ENCODE measurements around the gene SCN4B. TPM values are rescaled to one million over a fixed set of nuclear protein-coding genes. Genes with fewer than 3 reads are reported as not detected.

The SCN4B gene
- polyA plus RNA-seq, 3 donors, result 1.1 to 1.6 (median 1.2) TPM

DNA sequence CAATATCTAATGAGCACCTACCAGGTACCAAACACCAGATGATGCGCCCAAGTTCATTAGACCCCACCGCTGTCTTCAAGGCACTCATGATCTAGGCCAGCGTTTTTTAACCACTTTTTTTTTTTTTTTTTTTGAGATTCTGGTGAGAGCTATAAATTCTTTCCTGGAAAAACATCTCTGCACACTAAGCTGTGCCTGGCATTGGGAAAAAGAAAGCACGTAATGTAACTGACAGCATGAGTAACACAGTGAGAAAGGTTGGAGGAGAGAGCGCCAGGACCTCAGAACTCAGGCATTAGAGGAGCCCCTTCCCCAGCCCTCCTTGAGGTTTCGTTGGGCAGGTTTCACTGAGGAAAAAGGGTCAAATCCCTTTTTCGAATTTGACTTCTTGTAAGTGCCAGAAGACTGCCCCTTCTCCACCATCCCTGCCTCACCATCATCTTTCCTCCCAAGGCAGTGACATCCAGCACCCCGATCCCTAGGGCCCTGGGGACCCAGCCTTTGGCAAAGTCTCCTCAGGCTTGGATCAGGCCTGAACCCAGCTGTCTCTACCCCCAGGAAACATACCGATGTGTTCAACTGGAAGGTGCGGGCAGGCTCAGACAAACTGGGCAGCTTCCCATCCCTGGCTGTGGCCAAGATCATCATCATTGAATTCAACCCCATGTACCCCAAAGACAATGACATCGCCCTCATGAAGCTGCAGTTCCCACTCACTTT, 39.8 kb downstream of the SCN4B start:
- DNase-seq (ENCODE audit: extremely low read depth in 1 of 11, low read depth in 9 of 11, low spot score in 4 of 11), result no peak

DNA sequence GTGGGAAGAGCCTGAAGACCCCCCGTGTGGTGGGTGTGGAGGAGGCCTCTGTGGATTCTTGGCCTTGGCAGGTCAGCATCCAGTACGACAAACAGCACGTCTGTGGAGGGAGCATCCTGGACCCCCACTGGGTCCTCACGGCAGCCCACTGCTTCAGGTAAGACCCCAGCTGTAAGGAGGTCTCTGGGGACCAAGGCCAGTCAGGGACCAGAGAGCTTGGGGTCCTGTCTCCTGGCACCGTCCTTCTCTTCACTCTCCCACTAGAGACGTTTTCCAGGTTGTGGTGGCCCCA, 40.9 kb downstream of the SCN4B start:
- no peak for DNase-seq (ENCODE audit: extremely low read depth in 1 of 11, low read depth in 9 of 11, low spot score in 4 of 11)

DNA sequence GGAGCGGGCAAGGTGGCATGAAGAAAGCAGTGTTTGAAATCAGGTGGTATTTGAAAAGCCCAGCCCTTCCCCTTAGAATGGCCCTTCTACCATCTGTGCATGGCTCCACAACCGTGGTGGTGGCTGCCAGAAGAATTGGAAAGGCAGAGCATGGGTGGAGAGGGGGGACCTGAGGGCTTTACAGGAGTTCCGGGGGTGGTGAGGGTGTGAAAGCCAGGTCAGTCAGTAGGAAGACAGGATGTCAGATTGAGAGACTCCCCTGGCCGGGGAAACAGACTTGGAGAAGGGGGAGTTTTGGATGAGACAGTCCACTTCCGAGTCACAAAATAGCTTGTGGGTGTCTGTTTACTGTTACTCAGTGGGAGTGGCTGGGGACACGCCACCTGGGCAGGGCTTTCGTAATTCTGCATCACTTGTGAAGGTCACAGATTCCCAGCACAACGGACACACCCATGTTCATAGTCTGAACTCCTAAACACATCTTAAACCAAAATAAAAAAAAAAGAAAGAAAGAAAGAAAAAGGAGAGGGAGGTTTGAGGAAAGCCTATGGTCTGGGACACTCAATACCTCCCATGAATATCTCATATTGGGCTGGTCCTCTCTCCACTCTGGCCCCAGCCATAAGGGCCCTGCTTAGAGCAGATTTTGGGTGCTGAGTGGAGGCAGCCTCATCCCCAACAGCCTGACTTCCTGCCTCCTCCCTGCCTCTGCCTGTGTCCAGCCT, 41.4 kb downstream of the SCN4B start:
- no peak for DNase-seq (ENCODE audit: extremely low read depth in 1 of 11, low read depth in 9 of 11, low spot score in 4 of 11)

DNA sequence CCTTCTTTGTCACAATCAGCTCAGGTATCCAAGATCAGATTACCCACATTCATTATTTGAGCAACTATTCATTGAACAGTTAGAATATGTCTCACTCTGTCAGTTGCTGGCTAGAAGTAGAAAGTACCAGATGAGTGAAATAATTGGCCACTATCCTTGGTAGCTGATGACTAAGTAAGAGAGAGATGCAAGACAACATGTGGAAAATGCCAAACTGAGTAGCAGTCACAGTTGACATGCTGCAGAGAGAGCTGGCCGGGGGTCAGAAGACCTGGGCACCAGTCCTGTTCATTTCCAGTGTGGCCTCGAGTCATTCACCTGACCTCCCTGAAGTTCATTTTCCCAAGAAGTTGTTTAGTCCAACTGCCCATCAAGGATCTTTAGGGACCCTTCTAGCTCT, 43.4 kb downstream of the SCN4B start:
- no peak for DNase-seq (ENCODE audit: extremely low read depth in 1 of 11, low read depth in 9 of 11, low spot score in 4 of 11)

DNA sequence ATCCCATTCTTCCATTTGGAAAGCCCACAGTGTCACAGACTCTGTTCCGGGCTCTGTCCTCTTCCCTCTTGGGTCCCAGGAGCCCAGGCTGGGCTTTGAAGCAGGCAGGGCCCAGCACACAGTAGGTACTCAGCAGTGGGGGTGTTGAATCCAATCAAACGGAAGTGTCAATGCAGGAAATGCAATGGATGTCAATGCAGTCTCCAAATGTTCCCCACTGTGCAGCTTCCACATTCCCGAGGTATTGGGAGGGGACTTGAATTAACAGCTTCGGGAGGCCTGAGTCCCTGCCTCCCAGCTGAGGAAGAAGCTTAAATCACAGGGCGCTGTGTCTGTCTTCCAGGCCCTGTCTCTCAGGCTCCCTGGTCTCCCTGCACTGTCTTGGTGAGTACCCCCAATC, 44.1 kb downstream of the SCN4B start:
- no peak for DNase-seq (ENCODE audit: extremely low read depth in 1 of 11, low read depth in 9 of 11, low spot score in 4 of 11)

DNA sequence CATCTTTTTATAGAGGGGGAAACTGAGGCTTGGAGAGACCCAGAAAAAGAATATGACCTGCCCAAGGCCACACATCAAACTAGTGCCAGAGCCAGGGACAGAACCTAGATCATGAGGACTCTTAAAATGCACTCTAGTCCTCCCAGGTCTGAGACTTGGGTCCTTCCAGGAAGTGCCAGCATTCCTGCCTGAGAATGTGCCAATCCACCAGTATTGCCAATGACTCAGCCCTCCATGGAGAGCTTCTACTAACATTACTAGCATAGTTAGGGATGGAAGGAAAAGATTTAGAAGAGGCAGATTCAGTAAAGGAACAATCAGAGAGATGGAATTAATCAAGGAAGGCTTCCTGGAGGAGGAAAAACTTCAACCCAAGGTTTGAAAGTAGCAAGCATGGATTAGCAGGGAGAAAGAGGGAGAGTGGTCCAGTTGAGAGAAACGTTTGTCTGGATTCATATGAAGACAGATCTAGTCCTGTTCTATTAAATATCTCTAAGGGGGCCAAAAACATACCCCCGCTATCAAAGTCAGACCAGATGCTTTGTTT, 45.8 kb downstream of the SCN4B start:
- no peak for DNase-seq (ENCODE audit: extremely low read depth in 1 of 11, low read depth in 9 of 11, low spot score in 4 of 11)

DNA sequence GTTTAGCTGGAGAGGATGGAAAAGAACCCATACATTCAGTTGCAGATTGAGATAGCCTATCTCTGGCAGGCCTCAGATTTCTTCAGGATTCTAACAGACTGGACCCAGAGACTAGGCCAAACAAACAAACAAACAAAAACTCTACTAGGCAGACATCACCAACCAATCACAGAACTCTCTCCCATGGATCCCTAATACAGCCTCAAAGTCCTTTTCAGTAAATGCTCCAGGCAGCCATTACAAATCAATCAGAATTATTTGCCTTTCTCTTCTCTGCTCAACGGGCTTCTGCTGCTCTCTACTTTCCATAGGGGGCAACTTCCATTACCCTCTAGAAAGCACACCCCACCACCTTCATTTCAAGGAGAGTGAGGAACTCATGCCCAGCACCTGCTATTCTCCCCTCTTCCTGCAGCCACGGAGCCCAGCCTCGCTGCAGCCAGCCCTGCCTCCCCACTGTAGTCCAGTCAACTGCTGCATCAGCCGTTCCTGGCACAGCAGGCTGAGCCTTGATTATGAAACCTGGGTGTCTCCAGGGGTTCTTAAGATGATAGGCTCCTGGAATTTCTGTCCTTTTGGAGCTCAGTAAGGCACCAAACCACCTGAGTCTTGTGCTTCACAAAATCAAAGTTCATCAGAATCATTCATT, 46.8 kb downstream of the SCN4B start:
- DNase-seq (ENCODE audit: extremely low read depth in 1 of 11, low read depth in 9 of 11, low spot score in 4 of 11), result no peak

DNA sequence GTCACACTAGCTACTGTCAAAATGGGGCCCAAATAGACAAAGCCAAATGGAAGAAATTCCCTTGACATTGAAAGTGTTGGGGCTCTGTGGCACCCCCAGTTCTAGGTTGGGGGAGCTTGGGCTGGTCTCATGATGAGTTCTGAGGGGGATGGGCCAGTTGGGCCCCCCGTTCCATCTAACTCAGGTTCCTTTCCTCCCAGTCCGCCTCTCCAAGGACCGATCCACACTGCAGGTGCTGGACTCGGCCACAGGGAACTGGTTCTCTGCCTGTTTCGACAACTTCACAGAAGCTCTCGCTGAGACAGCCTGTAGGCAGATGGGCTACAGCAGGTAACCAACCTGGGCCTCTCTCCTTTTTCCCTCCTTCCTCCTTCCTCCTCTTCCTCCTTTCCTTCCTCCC, 48.1 kb downstream of the SCN4B start:
- no peak for DNase-seq (ENCODE audit: extremely low read depth in 1 of 11, low read depth in 9 of 11, low spot score in 4 of 11)

DNA sequence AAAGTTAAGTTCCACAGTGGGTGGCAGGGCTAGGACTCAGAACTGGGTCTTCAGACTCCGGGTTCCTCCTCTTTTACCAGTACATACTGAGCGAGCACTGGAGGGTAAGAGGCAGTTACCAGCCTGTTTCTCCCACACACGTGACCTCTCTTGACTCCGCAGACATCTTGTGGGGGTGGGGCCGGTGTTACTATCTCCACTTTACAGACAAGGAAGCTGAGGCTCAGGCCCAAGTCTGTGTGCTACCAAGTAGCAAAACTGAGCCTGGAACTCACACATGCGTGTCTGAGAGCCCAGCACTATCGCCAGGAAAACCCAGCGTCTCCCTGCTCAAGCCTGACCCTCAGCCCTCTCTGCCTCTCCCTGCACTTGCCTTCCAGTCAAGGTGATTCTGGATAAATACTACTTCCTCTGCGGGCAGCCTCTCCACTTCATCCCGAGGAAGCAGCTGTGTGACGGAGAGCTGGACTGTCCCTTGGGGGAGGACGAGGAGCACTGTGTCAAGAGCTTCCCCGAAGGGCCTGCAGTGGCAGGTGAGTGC, 49.8 kb downstream of the SCN4B start:
- DNase-seq (ENCODE audit: extremely low read depth in 1 of 11, low read depth in 9 of 11, low spot score in 4 of 11), result no peak

DNA sequence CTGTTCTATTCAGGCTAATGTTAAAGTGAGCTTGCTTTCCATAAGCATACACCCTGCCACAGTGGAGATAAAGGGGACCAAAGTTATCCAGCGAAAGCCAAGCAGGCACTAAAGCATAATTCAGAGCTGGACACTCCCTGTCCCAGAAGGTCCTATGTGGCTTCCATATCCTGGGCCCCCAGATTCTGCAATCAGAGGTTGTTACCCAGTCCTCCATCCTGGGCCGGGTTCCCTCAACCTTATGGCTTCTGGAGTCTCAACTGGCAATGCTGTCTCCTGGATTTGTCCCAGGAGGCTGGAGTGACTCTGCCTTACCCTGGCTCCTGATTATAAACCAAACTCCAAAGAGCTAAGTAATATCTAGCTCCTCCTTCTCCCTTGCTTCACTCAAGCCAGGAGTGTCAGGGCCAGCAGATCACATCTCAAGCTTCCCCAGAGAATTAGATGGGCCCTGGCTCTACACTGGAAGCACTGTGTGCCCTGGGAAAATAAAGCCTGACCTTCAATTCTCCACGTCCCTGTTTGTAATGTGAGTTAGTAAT, 51.9 kb downstream of the SCN4B start:
- no peak for DNase-seq (ENCODE audit: extremely low read depth in 1 of 11, low read depth in 9 of 11, low spot score in 4 of 11)

DNA sequence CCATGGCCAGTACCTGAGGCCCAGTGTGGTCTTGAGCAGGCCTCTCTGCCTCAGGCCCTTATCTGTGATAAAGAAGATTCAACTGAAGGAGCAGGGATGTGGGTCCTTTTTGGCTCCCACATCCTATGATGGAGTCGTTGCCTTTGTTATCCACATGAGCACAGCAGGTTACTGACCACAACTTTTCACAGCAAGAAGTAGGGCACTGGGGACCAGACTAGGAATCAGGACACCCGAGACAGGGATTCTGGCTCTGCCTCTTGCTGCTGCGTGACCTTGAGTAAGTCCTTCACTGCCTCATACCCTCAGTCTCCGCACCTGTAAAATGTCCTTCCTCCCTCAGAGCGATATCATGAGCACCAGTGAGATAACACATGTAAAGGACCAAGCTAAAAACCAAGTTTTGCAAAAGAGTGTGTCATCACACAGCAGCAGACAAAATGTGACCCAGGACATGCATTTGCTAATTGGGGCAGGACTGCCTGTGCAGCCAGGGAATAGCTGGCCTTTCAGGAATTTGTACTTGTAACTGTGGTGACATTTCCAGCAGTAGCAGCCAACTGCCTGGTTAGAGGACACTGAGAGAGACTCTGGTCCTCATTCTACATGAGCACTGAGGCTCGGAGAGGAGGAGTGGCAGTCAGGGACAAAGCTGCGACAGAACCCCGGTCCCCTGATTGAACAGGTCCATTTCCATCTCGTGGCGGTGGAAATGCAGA, 52.6 kb downstream of the SCN4B start:
- DNase-seq (ENCODE audit: extremely low read depth in 1 of 11, low read depth in 9 of 11, low spot score in 4 of 11), result no peak

DNA sequence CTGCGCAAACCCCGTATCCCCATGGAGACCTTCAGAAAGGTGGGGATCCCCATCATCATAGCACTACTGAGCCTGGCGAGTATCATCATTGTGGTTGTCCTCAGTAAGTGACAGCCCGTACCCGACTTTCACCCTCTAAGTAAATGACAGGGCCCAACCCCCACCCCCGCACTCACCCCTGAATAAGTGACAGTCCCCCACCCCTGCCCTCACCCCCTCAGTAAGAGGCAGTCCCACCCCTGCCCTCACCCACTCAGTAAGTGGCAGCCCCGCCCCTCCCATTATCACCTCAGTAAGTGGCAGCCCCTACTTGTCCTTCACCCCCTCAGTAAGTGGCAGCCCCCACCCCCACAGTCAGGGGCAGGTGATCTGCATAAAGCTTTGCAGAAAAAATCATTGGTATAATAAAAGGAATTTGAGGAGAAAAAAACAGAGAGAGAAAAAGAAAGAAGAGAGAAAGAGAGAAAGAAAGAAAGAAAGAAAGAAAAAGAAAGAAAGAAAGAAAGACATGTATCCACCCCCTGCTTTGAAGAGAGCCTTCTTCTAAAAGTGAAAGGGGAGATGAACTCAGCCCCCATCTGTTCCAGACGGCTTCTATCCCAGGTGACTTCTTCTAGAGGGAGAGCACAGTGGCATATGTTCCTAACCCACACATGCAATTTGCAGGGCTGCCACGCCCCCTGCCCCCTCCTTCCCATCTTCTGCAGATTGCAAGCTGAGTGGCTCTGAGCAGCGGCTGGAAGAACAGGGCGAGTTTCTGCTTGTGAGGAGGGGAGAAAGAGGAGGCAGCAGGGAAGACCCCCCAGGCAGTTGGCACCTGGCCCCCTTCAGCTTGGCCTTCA, 53.4 kb downstream of the SCN4B start:
- no peak for DNase-seq (ENCODE audit: extremely low read depth in 1 of 11, low read depth in 9 of 11, low spot score in 4 of 11)

DNA sequence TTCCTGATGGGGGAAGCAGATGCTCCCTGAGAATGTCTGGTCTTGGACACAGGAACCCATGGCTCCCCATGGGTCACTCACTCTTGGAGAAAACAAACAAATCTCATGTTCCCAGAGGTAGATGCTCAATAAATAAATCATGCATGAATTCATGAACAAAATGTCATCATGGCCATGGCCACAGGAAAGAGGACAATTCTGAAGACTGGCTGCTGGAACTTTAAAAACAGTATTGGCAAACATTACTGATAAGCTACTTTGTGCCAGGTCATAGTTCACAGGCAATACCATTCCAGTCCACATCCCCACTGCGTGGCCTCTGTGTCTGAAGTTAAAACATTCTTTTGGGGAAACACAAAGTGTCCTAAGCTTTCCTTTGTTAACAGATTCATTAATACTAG, 56.7 kb downstream of the SCN4B start:
- DNase-seq (ENCODE audit: extremely low read depth in 1 of 11, low read depth in 9 of 11, low spot score in 4 of 11), result no peak

DNA sequence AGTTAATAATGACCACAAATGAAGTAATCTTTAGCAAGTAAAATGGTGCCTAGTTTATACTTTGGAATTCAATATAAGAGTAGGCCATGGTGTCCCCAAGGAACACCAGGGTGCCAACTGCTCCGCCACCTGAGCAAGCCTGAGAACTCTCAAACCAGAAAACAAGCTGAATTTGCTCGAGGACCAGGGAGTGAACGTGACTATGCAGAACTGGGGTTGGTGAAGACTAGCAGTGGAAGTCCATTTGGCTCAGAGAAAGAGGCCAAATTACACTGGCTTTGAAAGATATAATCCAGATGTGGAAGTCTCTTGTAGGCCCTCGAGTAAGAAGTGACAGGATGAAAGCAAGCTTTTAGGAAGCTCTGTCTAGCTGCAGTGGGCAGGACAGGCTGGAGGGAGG, 57.1 kb downstream of the SCN4B start:
- DNase-seq (ENCODE audit: extremely low read depth in 1 of 11, low read depth in 9 of 11, low spot score in 4 of 11), result no peak

DNA sequence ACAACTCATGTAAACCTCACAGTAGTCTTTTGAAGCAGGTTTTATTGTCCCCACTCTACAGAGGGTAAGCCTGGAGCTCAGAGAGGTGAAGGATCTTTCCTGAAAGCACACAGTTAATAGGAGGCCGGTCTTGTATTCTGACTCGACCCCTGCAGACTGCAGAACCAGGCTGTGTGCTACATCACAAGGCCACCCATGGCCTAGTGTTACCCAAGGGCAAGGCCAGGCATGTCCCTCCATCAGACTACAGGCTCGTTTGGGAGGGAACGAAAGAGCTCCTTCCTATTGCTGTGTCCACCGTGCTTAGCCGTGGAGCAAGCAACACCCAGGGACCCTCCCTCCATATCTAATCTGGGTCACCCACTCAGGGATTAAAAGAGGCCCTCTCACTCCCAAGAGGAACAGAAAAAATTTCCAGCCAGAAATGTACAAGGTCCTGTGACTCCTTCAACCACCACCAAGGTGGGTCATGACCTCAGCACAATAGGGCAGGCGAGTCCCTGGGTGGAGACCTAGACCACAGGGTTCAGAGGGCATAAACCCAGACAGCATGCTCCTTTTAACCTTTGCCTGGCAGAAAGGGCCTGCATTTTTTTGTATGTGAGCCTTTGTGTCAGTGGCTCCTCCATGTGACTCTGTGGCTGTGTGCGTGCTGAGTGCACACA, 59.6 kb downstream of the SCN4B start:
- DNase-seq (ENCODE audit: extremely low read depth in 1 of 11, low read depth in 9 of 11, low spot score in 4 of 11), result no peak

DNA sequence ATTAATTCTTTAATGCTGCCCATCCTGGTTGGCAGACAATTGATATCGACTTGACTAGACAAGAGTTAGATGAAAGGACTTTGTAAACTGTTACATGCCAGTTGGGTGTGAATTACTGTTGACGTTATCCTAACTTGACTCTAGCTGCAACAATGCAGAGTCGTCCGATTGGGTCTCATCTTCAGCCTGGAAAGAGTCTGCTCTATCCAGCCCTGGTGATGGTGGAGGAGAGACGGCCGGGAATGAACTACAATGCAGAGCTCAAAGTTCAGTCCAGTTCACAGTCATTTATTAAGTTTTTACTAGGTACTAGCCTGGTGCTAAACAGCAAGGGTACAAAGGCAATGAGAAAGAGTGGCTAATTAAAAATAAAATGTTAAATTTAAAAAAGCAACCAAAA, 60.9 kb downstream of the SCN4B start:
- no peak for DNase-seq (ENCODE audit: extremely low read depth in 1 of 11, low read depth in 9 of 11, low spot score in 4 of 11)

DNA sequence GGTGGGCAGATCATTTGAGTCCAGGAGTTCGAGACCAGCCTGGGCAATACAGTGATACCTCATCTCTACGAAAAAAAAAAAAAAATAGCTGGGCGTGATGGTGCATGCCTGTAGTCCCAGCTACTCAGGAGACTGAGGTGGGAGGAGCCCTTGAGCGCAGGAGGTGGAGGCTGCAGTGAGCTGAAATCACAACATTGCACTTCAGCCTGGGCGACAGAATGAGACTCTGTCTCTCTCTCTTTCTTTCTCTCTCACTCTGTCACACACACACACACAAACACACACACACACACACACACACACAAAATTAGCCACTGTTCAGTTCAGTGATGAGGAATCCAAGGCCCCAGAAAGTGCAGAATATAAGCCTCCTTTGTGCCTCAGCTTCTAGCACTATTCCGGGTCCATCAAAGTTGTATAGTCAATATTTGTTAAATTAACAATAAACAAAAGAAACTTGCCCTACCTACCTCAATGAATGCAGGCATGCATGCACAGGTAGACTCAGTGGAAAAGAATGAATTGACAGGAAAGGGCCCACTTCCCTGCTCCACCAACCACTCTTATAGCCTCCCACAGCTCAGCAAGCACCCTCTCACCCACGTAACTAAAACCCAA, 62.0 kb downstream of the SCN4B start:
- no peak for DNase-seq (ENCODE audit: extremely low read depth in 1 of 11, low read depth in 9 of 11, low spot score in 4 of 11)
